Urinary bladder (tissue), 4 donors: ENCODE results near the gene RASAL3. TPM values are rescaled to one million over a fixed set of nuclear protein-coding genes. Genes with fewer than 3 reads are reported as not detected.

Experiments used
- DNase-seq: peaks from one replicate; pipeline ENCODE4 v3.0.0-alpha.2; 2015; ENCODE audit errors: extremely low spot score
- H3K27ac ChIP-seq: one replicate; pipeline ENCODE4 v1.5.1; 2013; ENCODE audit warnings: low read depth, mild to moderate bottlenecking, moderate library complexity
- H3K36me3 ChIP-seq: one replicate; pipeline ENCODE4 v1.6.1; 2013; ENCODE audit warnings: mild to moderate bottlenecking, moderate library complexity; ENCODE audit not compliant: insufficient read depth
- H3K4me1 ChIP-seq: one replicate; pipeline ENCODE4 v1.6.1; 2013; ENCODE audit warnings: mild to moderate bottlenecking, moderate library complexity; ENCODE audit not compliant: insufficient read depth
- H3K4me3 ChIP-seq: one replicate; pipeline ENCODE4 v1.5.1; 2013; ENCODE audit warnings: low read depth, low read length
- WGBS: extraction: QIAGEN DNeasy Blood & Tissue Kit; methylation state at CpG from one replicate; pipeline ENCODE4 v1.1.7; 2013; 5-methylcytosine and 5-hydroxymethylcytosine counted together
- polyA plus RNA-seq: library from polyadenylated mRNA; stranded (reverse); fragments of 200-250 nt; gene quantifications from one replicate; pipeline ENCODE4 v1.2.3, GENCODE V29; 2013
- total RNA-seq: library from RNA; depleted of rRNA; stranded (reverse); fragments of >200 nt; gene quantifications from one replicate; pipeline ENCODE4 v1.2.3, GENCODE V29; 2014
- donor health status: healthy with polysubstance abuse.
- donor health status: healthy.

Gene RASAL3
- total and polyA plus RNA-seq, 2 donors, result 0.85 to 1.8 TPM

- 1% methylated on average over 73 of the region's 77 CpGs for WGBS
- no peak for DNase-seq
Observed at GRCh38 chr19:15449620-15450527, 14.5 kb downstream of the RASAL3 start, which contains the start of gene WIZ. Gene WIZ (minus strand): TSS chr19:15449956. CDS start chr19:15448307, 1,649 bp downstream.

GRCh38 chr19:15448778-15449619 is 15.3 kb downstream of the RASAL3 start:
- no peak for DNase-seq

More at GRCh38 chr19:15449620-15450527, 14.5 kb downstream of the RASAL3 start, which contains the start of gene WIZ:
- no peaks in the 10 kb centered on the region for H3K36me3 ChIP-seq
- H3K4me3 ChIP-seq, result peak within 1 kb of the TSS; percentile 76
- peak within 1 kb of the TSS; percentile 85 for H3K27ac ChIP-seq
- H3K4me1 ChIP-seq, result no peaks in the 10 kb centered on the region

GRCh38 chr19:15448044-15448777 is 16.1 kb downstream of the RASAL3 start:
- WGBS, result 53% methylated on average over 17 of the region's 17 CpGs
- no peaks in the 10 kb centered on the region for H3K4me1 ChIP-seq
- H3K4me3 ChIP-seq, result no peak overlapping the region
- no peak overlapping the region for H3K27ac ChIP-seq
- no peak for DNase-seq
- H3K36me3 ChIP-seq, result no peaks in the 10 kb centered on the region

More at GRCh38 chr19:15448778-15449619, 15.3 kb downstream of the RASAL3 start:
- Histone ChIP-seq H3K36me3 (no peaks in the 10 kb centered on the region), H3K27ac (no peak overlapping the region), H3K4me1 (no peaks in the 10 kb centered on the region), H3K4me3 (peak overlapping the region; percentile 76)
- WGBS, result 3% methylated on average over 43 of the region's 43 CpGs

GRCh38 chr19:15447057-15447456 is 17.3 kb downstream of the RASAL3 start:
- Histone ChIP-seq H3K27ac (no peak overlapping the region), H3K4me1 (no peaks in the 10 kb centered on the region), H3K36me3 (no peaks in the 10 kb centered on the region), H3K4me3 (no peak overlapping the region)
- 79% methylated on average over 4 of the region's 4 CpGs for WGBS
- no peak for DNase-seq

- WGBS, result 66% methylated on average over 7 of the region's 7 CpGs
- H3K27ac ChIP-seq, result no peak overlapping the region
- DNase-seq, result no peak
- H3K4me3 ChIP-seq, result no peak overlapping the region
- no peaks in the 10 kb centered on the region for H3K36me3 ChIP-seq
- H3K4me1 ChIP-seq, result no peaks in the 10 kb centered on the region
Observed at GRCh38 chr19:15445807-15446376, 18.5 kb downstream of the RASAL3 start.

- WGBS, result 91% methylated on average over 9 of the region's 9 CpGs
- Histone ChIP-seq H3K36me3 (no peaks in the 10 kb centered on the region), H3K27ac (no peak overlapping the region), H3K4me3 (no peak overlapping the region), H3K4me1 (no peaks in the 10 kb centered on the region)
- DNase-seq, result no peak
Observed at GRCh38 chr19:15445227-15445605, 19.1 kb downstream of the RASAL3 start.

- no peak overlapping the region for H3K4me3 ChIP-seq
- WGBS, result 87% methylated on average over 15 of the region's 15 CpGs
- DNase-seq, result no peak
- no peak overlapping the region for H3K27ac ChIP-seq
- no peaks in the 10 kb centered on the region for H3K36me3 ChIP-seq
- H3K4me1 ChIP-seq, result no peaks in the 10 kb centered on the region
Observed at GRCh38 chr19:15444505-15445226, 19.7 kb downstream of the RASAL3 start.

- H3K4me1 ChIP-seq, result no peaks in the 10 kb centered on the region
- H3K4me3 ChIP-seq, result no peak overlapping the region
- H3K36me3 ChIP-seq, result no peaks in the 10 kb centered on the region
- no peak overlapping the region for H3K27ac ChIP-seq
- DNase-seq, result no peak
- 82% methylated on average over 10 of the region's 10 CpGs for WGBS
Observed at GRCh38 chr19:15443838-15444237, 20.5 kb downstream of the RASAL3 start.

- no peaks in the 10 kb centered on the region for H3K36me3 ChIP-seq
- no peaks in the 10 kb centered on the region for H3K4me1 ChIP-seq
- WGBS, result 90% methylated on average over 3 of the region's 3 CpGs
- DNase-seq, result no peak
- H3K27ac ChIP-seq, result no peak overlapping the region
- H3K4me3 ChIP-seq, result no peak overlapping the region
Observed at GRCh38 chr19:15443325-15443724, 21.0 kb downstream of the RASAL3 start.

- WGBS, result 84% methylated on average over 13 of the region's 13 CpGs
- no peaks in the 10 kb centered on the region for H3K36me3 ChIP-seq
Observed at GRCh38 chr19:15442142-15442920, 22.0 kb downstream of the RASAL3 start.

GRCh38 chr19:15441317-15441716 is 23.0 kb downstream of the RASAL3 start:
- Histone ChIP-seq H3K4me1 (no peaks in the 10 kb centered on the region), H3K27ac (no peak overlapping the region), H3K36me3 (no peaks in the 10 kb centered on the region), H3K4me3 (no peak overlapping the region)
- no peak for DNase-seq
- 91% methylated on average over 3 of the region's 3 CpGs for WGBS

More at GRCh38 chr19:15442142-15442920, 22.0 kb downstream of the RASAL3 start:
- Histone ChIP-seq H3K27ac (no peak overlapping the region), H3K4me3 (no peak overlapping the region), H3K4me1 (no peaks in the 10 kb centered on the region)
- DNase-seq, result no peak
